ENCODE results near the gene PIK3R1. TPM values are rescaled to one million over a fixed set of nuclear protein-coding genes. Genes with fewer than 3 reads are reported as not detected.

Gene PIK3R1
- total and polyA plus RNA-seq, 10 of the 15 experiments (the other 5 are each of a cell fraction or from before 2014, with no cell fraction given), result 7.8 to 38.4 (median 15.7) TPM

DNA sequence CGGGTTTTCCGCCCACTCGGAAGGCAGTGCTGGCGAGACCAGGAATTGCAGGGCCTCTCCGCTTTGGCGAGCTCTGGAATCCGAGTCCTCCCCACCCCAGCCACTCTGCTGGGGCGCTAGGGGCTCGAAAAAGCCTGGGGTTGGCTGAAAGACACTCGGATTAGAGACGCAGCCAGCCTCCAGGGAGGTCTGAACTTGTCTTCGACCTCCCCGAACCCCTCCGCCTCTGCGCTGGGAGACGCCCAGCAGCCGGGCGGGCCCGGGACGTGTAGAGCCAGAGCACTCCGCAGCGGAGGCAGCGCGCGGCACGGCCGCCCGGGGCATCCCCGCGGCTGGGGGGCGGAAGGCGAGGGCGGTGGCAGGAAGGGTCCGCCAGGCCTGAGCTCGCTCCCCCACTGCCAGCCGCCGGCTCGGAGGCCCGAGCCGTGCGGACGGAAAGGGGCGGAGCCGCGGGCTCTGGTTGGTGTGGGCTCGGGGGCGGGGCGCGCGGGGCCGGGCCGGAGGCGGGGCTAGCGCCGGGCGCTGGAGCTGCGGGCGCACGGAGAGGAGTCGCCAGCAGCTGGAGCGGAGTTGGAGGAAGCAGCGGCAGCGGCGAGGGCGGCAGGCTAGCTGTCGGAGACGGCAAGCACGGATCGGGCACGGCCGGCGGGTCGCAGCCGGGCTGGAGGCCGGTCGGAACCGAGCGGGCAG lies at the start of gene PIK3R1 (continued):
- TF ChIP-seq ZNF384 (IDR thresholded peaks at IDR 0.05; ENCODE audit: borderline replicate concordance, low read depth, low read length) (no peak), IRF5 (IDR thresholded peaks at IDR 0.05; ENCODE audit: borderline replicate concordance) (no peak), HDAC6 (IDR thresholded peaks at IDR 0.05; ENCODE audit: unreplicated experiment) (no peak), ZBTB11 (CRISPR knock-in tag; IDR thresholded peaks at IDR 0.05) (no peak), KLF5 (IDR thresholded peaks at IDR 0.05; ENCODE audit: partially characterized antibody) (peak; percentile 48), ZBED1 (IDR thresholded peaks at IDR 0.05; ENCODE audit: borderline replicate concordance) (peak; percentile 78; the same call in 1 of the 2 replicates), CEBPB (IDR thresholded peaks at IDR 0.05; ENCODE audit: borderline replicate concordance in 1 of 2, low read depth in 2 of 2, low read length in 2 of 2) (no peak), TARDBP (IDR thresholded peaks at IDR 0.05; ENCODE audit: borderline replicate concordance) (0 out of 2 replicates have a peak, but pooled peaks have one; percentile 59), MTA2 (IDR thresholded peaks at IDR 0.05; ENCODE audit: low read depth) (no peak), PKNOX1 (IDR thresholded peaks at IDR 0.05) (0 out of 2 replicates have a peak, but pooled peaks have one; percentile 22), CHD1 (IDR thresholded peaks at IDR 0.05; ENCODE audit: low read depth, low read length) (0 out of 2 replicates have a peak, but pooled peaks have one; percentile 23), POLR2AphosphoS5 (IDR thresholded peaks at IDR 0.05; ENCODE audit: low read length) (peak; percentile 74), YBX1 (IDR thresholded peaks at IDR 0.05) (no peak), GATAD2B (conservative IDR thresholded peaks at IDR 0.05; ENCODE audit: low read depth) (peak; percentile 88; the same call in 1 of the 2 replicates), MEF2B (IDR thresholded peaks at IDR 0.05; ENCODE audit: partially characterized antibody, poor library complexity, severe bottlenecking) (peak; percentile 62), BCL11A (IDR thresholded peaks at IDR 0.05; ENCODE audit: low read depth, low read length) (0 out of 2 replicates have a peak, but pooled peaks have one; percentile 20), TCF12 (IDR thresholded peaks at IDR 0.05; ENCODE audit: low read depth, low read length) (peak; percentile 30; the same call in 1 of the 2 replicates), RELA (IDR thresholded peaks at IDR 0.05; ENCODE audit: borderline replicate concordance, partially characterized antibody) (no peak), MEF2A (IDR thresholded peaks at IDR 0.05; ENCODE audit: insufficient read depth, low read depth, low read length) (peak; percentile 51; the same call in 1 of the 2 replicates), RELB (IDR thresholded peaks at IDR 0.05; ENCODE audit: low read depth) (peak; percentile 32; the same call in 1 of the 2 replicates), CHD4 (IDR thresholded peaks at IDR 0.05) (no peak), RBBP5 (conservative IDR thresholded peaks at IDR 0.05) (no peak), RB1 (IDR thresholded peaks at IDR 0.05; ENCODE audit: borderline replicate concordance) (0 out of 2 replicates have a peak, but pooled peaks have one; percentile 66), FOXK2 (IDR thresholded peaks at IDR 0.05) (no peak; the same call in 1 of the 2 replicates)

Data from GM12878 (cell line).